Mesothelial cell of epicardium (in vitro differentiated cells): Measurements from ENCODE around the gene KCNQ1OT1. TPM values are rescaled to one million over a fixed set of nuclear protein-coding genes. Genes with fewer than 3 reads are reported as not detected.

Source experiments
- DNase-seq, 2 experiments: peaks; one replicate each; pipeline ENCODE4 v3.0.0; 2021; ENCODE audit warnings: low spot score in 2 of 2; ENCODE audit not compliant: unreplicated experiment in 2 of 2
- H3K27ac Mint-ChIP-seq: 2 replicates; pipeline ENCODE4 v1.8.0; 2021; ENCODE audit warnings: mixed read lengths
- H3K27me3 Mint-ChIP-seq: 2 replicates; pipeline ENCODE4 v1.8.0; 2021; ENCODE audit warnings: low read depth, mixed read lengths
- H3K36me3 Mint-ChIP-seq: 2 replicates; pipeline ENCODE4 v1.8.0; 2021; ENCODE audit warnings: mixed read lengths
- H3K4me1 Mint-ChIP-seq: 2 replicates; pipeline ENCODE4 v1.8.0; 2021; ENCODE audit warnings: mixed read lengths
- H3K4me3 Mint-ChIP-seq: 2 replicates; pipeline ENCODE4 v1.8.0; 2021; ENCODE audit warnings: mild to moderate bottlenecking, moderate library complexity, mixed read lengths
- H3K9me3 Mint-ChIP-seq: 2 replicates; pipeline ENCODE4 v1.8.0; 2021; ENCODE audit warnings: mixed read lengths
- total RNA-seq: library from RNA; stranded (reverse); gene quantifications from 3 replicates; pipeline ENCODE4 v1.2.1, GENCODE V29; 2021
- TF ChIP-seq, protein P1 (sequence below): fragments of 200-600 bp; sonication (generic); IDR thresholded peaks from one replicate; pipeline ENCODE4 v1.5.0; 2021; ENCODE audit warnings: antibody characterized with exemption; ENCODE audit not compliant: unreplicated experiment

Gene KCNQ1OT1
- total RNA-seq, 1 donor from 2014 or later = 35.1 TPM

DNA sequence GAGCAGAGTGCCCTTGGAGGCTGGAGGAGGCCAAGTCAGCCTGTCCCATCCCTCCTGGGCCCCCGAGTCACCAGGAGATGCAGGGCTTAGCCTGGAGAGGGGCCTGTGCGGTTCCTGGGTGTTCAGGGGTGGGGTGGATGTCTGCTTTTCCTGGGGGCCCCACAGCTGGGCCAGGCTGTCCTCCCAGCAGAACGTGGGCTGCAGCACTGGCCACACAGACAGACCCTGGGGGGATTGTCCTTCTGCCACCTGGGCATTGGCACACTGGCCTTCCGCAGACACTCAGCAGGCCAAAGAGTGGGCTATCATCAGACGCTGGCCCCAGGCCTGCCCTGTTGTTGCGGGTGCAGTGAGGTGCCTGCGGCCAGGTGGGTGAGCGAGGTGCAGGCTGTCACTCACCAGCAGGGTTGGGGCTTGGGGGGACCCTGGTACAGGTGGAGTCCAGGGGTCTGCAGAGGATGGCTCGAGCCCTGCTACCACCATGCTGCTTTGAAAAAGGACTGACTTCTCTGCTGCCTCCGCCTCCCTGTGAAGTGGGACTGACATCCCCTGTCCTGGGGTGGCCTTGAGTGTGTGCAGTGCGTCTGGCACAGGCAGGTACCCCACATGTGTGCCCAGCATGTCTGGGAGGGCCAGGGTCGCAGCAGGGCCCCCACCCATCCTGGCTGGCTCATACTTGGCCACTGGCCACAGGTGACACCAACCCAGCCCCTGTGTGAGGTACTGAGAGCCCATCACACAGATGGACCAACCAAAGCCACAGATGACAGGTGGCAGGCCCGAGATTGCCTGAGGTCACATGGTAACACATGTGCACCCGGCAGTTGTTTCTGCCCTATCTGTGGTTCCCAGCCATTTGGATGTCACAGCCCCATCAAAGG lies 39.0 kb upstream of the KCNQ1OT1 start:
- no peak for DNase-seq
- H3K27ac Mint-ChIP-seq = no peak overlapping the region
- H3K4me3 Mint-ChIP-seq = no peak overlapping the region
- TF ChIP-seq, protein P1, sequence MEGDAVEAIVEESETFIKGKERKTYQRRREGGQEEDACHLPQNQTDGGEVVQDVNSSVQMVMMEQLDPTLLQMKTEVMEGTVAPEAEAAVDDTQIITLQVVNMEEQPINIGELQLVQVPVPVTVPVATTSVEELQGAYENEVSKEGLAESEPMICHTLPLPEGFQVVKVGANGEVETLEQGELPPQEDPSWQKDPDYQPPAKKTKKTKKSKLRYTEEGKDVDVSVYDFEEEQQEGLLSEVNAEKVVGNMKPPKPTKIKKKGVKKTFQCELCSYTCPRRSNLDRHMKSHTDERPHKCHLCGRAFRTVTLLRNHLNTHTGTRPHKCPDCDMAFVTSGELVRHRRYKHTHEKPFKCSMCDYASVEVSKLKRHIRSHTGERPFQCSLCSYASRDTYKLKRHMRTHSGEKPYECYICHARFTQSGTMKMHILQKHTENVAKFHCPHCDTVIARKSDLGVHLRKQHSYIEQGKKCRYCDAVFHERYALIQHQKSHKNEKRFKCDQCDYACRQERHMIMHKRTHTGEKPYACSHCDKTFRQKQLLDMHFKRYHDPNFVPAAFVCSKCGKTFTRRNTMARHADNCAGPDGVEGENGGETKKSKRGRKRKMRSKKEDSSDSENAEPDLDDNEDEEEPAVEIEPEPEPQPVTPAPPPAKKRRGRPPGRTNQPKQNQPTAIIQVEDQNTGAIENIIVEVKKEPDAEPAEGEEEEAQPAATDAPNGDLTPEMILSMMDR = no peak
- H3K27me3 Mint-ChIP-seq = no peaks in the 10 kb centered on the region
- peaks cover 38% of the 10 kb centered on the region for H3K4me1 Mint-ChIP-seq
- no peaks in the 10 kb centered on the region for H3K36me3 Mint-ChIP-seq
- no peaks in the 10 kb centered on the region for H3K9me3 Mint-ChIP-seq

DNA sequence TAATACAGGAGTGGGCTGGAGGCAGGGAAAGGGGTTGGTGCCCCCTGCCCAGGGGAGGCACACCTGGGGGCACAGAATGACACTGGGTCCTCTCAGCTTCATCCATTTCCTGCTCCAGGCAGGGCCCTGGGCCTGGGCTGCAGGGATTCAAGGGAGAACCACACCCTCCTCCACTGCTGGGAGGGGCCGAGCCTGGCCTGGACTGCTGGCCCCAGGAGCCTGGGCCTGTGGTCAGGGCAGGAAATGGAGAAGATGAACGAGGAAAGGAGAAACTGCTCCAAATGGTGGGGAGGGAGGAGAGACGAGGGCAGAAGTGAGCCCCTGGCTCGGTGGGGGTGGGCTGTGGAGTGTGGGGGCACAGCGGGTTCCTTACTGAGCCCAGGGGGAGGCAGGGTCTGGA lies 38.1 kb upstream of the KCNQ1OT1 start:
- DNase-seq = no peak
- TF ChIP-seq, protein P1 = no peak
- no peaks in the 10 kb centered on the region for H3K36me3 Mint-ChIP-seq

DNA sequence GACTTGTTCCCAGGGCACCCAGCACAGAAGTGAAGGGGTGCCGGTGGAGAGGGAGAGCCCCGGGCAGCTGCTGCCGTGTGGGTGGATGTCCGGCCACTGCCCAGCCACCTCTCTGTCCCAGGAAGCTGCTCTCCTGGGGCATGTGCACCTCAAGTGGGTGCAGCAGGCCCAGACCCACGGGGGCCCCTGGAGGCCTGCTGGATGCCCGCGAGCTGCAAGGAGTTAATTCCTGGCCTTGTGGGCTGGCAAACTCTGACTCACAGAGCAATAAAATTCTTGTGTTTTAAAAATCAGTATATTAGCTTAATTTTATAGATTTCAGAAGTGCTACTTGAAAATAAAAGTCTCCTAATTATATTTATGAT lies 37.4 kb upstream of the KCNQ1OT1 start:
- Mint-ChIP-seq H3K27ac (no peak overlapping the region), H3K4me3 (no peak overlapping the region), H3K36me3 (no peaks in the 10 kb centered on the region), H3K9me3 (no peaks in the 10 kb centered on the region), H3K4me1 (peaks cover 39% of the 10 kb centered on the region), H3K27me3 (no peaks in the 10 kb centered on the region)
- TF ChIP-seq, protein P1 = no peak
- DNase-seq = no peak

More for the DNA sequence above, 38.1 kb upstream of the KCNQ1OT1 start:
- Mint-ChIP-seq H3K27ac (peak overlapping the region; percentile 56), H3K27me3 (no peaks in the 10 kb centered on the region), H3K4me3 (no peak overlapping the region), H3K4me1 (peaks cover 41% of the 10 kb centered on the region), H3K9me3 (no peaks in the 10 kb centered on the region)

DNA sequence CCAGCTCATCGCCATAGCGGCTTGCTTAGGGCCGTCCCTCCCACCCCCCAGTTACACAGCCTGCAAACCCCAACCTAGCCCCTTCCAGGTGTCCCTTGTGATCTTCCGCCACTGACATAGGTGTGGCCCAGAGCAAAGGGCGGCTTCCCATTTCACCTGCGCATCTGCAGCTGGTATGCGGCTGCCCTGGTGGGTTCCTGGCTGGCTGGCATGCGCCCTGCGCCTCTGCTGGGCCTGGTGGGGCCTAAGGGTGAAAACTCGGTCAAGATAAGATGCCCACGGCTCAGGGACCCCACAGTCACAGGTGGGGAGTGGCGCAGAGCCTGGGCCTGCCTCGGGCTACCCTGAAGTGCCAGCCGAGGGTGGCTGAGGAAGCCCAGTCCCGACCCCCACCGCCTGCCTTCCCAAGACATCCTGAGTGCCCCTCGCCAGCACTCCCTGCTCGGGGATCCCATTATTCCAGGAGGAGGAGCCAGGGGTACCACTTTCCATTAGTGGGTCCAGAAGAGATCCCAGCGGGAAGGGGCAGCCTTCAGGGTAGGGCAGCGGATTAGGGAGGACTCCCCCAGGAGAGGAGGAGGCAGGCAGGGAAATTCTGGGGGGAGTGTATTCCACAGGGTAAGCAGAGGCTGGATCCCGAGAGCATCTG lies 36.9 kb upstream of the KCNQ1OT1 start:
- peaks cover 34% of the 10 kb centered on the region for H3K4me1 Mint-ChIP-seq
- H3K4me3 Mint-ChIP-seq = no peak overlapping the region
- DNase-seq = no peak
- H3K27me3 Mint-ChIP-seq = no peaks in the 10 kb centered on the region
- no peaks in the 10 kb centered on the region for H3K9me3 Mint-ChIP-seq
- TF ChIP-seq, protein P1 = no peak
- H3K36me3 Mint-ChIP-seq = no peaks in the 10 kb centered on the region
- no peak overlapping the region for H3K27ac Mint-ChIP-seq

DNA sequence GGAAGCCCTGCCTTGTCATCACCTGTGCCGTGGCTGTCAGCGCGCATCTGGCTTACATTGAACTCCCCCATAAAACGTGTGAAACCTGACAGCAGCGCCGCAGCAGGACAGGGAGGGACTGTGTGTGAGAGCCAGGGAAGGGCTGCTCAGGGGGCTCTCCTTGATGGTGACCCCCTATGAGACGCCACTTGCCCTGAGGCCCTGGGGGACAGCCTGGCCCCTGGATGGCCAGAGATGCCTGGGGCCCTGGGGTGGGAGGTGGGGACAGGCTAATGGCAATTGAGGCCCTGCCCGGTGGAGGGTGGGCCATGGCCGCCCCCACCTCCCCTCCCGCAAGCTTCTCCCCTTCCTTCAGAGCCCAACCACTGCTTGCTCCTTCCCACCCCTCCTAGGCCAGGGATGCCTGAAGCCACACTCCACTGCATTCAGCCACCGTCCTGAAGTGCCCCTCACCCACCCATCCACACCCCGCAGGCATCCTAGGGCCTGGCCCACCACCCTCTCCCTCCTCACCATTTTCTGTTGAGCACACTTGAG lies 35.3 kb upstream of the KCNQ1OT1 start:
- no peak for DNase-seq
- Mint-ChIP-seq H3K36me3 (no peaks in the 10 kb centered on the region), H3K27ac (no peak overlapping the region), H3K4me3 (no peak overlapping the region), H3K9me3 (no peaks in the 10 kb centered on the region), H3K27me3 (no peaks in the 10 kb centered on the region), H3K4me1 (peaks cover 33% of the 10 kb centered on the region)
- TF ChIP-seq, protein P1 = no peak
